22Rv1 (cell line): ENCODE measurements around the gene CD320.

Experiments used
- ZFX ChIP-seq: fragments of 450-650 bp; IDR thresholded peaks from 2 replicates; pipeline ENCODE4 v1.6.1; 2017; ENCODE audit warnings: antibody characterized with exemption, borderline replicate concordance
- TF ChIP-seq, protein P1 (sequence below): fragments of 450-650 bp; IDR thresholded peaks from 2 replicates; pipeline ENCODE4 v1.5.1; 2017; ENCODE audit warnings: mild to moderate bottlenecking

DNA sequence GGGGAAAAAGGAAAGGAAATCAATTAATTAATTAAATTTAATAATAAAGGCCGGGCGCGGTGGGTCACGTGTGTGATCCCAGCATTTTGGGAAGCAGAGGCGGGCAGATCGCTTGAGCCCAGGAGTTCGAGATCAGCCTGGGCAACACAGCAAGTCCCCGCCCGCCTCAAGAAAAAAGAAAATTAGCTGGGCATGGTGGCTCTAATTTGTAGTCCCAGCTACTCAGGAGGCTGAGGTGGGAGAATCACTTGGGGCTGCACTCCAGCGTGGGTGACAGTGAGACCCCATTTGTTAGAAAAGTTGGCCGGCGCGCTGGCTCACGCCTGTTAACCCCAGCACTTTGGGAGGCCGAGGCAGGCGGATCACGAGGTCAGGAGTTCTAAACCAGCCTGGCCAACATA lies 733 bp upstream of the CD320 start:
- TF ChIP-seq, protein P1, sequence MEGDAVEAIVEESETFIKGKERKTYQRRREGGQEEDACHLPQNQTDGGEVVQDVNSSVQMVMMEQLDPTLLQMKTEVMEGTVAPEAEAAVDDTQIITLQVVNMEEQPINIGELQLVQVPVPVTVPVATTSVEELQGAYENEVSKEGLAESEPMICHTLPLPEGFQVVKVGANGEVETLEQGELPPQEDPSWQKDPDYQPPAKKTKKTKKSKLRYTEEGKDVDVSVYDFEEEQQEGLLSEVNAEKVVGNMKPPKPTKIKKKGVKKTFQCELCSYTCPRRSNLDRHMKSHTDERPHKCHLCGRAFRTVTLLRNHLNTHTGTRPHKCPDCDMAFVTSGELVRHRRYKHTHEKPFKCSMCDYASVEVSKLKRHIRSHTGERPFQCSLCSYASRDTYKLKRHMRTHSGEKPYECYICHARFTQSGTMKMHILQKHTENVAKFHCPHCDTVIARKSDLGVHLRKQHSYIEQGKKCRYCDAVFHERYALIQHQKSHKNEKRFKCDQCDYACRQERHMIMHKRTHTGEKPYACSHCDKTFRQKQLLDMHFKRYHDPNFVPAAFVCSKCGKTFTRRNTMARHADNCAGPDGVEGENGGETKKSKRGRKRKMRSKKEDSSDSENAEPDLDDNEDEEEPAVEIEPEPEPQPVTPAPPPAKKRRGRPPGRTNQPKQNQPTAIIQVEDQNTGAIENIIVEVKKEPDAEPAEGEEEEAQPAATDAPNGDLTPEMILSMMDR = no peak
- no peak for TF ChIP-seq ZFX
